ENCODE measurements around the gene RAB11FIP4. TPM values are rescaled to one million over a fixed set of nuclear protein-coding genes. Genes with fewer than 3 reads are reported as not detected.
A peak's percentile ranks its signal among the peaks of the same experiment; 100 is the strongest.

The RAB11FIP4 gene
- total RNA-seq, 1 experiment from 2014 or later: 10.8 TPM

DNA sequence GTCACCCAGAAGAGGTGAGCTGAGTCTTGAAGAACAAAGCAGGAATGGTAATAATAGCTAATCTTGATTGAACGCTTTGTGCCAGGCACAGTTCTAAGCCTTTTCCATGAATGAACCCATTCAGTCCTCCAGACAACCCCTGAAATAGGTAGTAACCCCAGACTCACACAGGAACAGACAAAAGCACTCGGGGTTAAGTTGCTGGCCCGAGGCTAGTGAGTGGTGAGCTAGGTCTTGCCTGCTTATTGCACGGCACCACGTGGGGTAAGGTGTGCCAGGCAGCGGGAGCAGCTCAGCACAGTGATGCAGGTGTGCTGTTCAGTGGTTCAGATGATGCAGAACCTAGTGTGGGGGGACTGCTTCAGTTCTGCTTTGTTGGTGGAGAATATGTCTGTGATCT, 181.6 kb downstream of the RAB11FIP4 start:
- BruUV-seq (replicated peaks): TSS peak; percentile 9
- Histone ChIP-seq H3K27ac (ENCODE audit: low read length) (no peak overlapping the region), H3K4me1 (ENCODE audit: control insufficient read depth, insufficient read depth, low read length) (peaks cover 68% of the 10 kb centered on the region), H3K9me3 (ENCODE audit: control insufficient read depth, insufficient read depth, low read depth, low read length) (no peaks in the 10 kb centered on the region), H3K27me3 (ENCODE audit: control insufficient read depth, insufficient read depth, low read length) (no peaks in the 10 kb centered on the region), H3K36me3 (ENCODE audit: control insufficient read depth, insufficient read depth, low read length) (no peaks in the 10 kb centered on the region), H3K4me3 (ENCODE audit: low read depth in 2 of 2, low read length in 2 of 2) (no peak overlapping the region)
- no peak for DNase-seq (ENCODE audit: low read depth, low spot score)
- intact Hi-C loops (cut with micrococcal nuclease; ENCODE audit: unreplicated experiment): no loop called here
- ChIA-PET POLR2A (no interaction called here), CTCF (interaction anchor here (0.6 kb wide), 1 partner anchor 124 kb away, joined by 3 read pairs; no protein-coding TSS in a partner anchor)
- in situ Hi-C loops (cut with HindIII; ENCODE audit: low pct_unique_long_range_greater_than_20kb, low sequenced_read_pairs): no loop called here
- TF ChIP-seq TCF7L2 (IDR thresholded peaks at IDR 0.05; ENCODE audit: low read depth, low read length) (no peak), POLR2AphosphoS5 (IDR thresholded peaks at IDR 0.05; ENCODE audit: low read depth, low read length) (peak; percentile 53)
- TF ChIP-seq, protein P1, sequence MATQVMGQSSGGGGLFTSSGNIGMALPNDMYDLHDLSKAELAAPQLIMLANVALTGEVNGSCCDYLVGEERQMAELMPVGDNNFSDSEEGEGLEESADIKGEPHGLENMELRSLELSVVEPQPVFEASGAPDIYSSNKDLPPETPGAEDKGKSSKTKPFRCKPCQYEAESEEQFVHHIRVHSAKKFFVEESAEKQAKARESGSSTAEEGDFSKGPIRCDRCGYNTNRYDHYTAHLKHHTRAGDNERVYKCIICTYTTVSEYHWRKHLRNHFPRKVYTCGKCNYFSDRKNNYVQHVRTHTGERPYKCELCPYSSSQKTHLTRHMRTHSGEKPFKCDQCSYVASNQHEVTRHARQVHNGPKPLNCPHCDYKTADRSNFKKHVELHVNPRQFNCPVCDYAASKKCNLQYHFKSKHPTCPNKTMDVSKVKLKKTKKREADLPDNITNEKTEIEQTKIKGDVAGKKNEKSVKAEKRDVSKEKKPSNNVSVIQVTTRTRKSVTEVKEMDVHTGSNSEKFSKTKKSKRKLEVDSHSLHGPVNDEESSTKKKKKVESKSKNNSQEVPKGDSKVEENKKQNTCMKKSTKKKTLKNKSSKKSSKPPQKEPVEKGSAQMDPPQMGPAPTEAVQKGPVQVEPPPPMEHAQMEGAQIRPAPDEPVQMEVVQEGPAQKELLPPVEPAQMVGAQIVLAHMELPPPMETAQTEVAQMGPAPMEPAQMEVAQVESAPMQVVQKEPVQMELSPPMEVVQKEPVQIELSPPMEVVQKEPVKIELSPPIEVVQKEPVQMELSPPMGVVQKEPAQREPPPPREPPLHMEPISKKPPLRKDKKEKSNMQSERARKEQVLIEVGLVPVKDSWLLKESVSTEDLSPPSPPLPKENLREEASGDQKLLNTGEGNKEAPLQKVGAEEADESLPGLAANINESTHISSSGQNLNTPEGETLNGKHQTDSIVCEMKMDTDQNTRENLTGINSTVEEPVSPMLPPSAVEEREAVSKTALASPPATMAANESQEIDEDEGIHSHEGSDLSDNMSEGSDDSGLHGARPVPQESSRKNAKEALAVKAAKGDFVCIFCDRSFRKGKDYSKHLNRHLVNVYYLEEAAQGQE (IDR thresholded peaks at IDR 0.05; ENCODE audit: insufficient read depth in 1 of 2, low read depth in 2 of 2, low read length in 1 of 2): no peak
- no peak for ATAC-seq

DNA sequence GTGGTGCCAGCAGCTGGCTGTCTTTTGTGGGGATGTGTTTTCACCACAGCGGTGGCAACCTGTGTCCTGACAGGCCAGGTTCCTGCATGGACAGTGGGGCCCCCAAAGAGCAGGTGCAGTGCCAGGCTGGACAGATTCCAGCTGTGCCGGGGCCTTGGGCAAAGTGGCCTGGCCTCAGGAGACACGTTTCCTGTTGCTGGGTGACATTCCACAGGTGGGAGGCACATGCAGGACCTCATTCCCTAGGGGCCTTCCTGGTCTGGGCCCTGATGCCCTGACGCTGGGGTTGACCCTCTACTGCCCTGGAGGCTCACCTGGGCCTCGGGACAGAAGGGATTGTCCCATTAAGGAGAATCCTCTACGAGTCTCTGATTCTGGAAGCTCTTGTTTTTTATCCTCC, 182.4 kb downstream of the RAB11FIP4 start:
- TF ChIP-seq POLR2AphosphoS5 (IDR thresholded peaks at IDR 0.05; ENCODE audit: low read depth, low read length): 0 out of 2 replicates have a peak, but pooled peaks have one; percentile 2
- no peak for TF ChIP-seq SIN3A (IDR thresholded peaks at IDR 0.05; ENCODE audit: borderline replicate concordance, insufficient read depth, low read depth, low read length)
- TF ChIP-seq, protein P2, sequence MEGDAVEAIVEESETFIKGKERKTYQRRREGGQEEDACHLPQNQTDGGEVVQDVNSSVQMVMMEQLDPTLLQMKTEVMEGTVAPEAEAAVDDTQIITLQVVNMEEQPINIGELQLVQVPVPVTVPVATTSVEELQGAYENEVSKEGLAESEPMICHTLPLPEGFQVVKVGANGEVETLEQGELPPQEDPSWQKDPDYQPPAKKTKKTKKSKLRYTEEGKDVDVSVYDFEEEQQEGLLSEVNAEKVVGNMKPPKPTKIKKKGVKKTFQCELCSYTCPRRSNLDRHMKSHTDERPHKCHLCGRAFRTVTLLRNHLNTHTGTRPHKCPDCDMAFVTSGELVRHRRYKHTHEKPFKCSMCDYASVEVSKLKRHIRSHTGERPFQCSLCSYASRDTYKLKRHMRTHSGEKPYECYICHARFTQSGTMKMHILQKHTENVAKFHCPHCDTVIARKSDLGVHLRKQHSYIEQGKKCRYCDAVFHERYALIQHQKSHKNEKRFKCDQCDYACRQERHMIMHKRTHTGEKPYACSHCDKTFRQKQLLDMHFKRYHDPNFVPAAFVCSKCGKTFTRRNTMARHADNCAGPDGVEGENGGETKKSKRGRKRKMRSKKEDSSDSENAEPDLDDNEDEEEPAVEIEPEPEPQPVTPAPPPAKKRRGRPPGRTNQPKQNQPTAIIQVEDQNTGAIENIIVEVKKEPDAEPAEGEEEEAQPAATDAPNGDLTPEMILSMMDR (IDR thresholded peaks at IDR 0.05): no peak
- peaks cover 72% of the 10 kb centered on the region for H3K4me1 ChIP-seq (ENCODE audit: control insufficient read depth, insufficient read depth, low read length)
- intact Hi-C loops (cut with micrococcal nuclease; ENCODE audit: unreplicated experiment) (no loop called here), in situ Hi-C loops (cut with HindIII; ENCODE audit: low pct_unique_long_range_greater_than_20kb, low sequenced_read_pairs) (no loop called here)
- POLR2A ChIA-PET: interaction anchor here (0.6 kb wide), 1 partner anchor 11 kb away, joined by 9 read pairs; no protein-coding TSS in a partner anchor
- CTCF ChIA-PET: interaction anchor here (0.6 kb wide), 1 partner anchor 124 kb away, joined by 3 read pairs; no protein-coding TSS in a partner anchor
- no peaks in the 10 kb centered on the region for H3K9me3 ChIP-seq (ENCODE audit: control insufficient read depth, insufficient read depth, low read depth, low read length)
- ATAC-seq: no peak
- no peak overlapping the region for H3K4me3 ChIP-seq (ENCODE audit: low read depth in 2 of 2, low read length in 2 of 2)
- peak overlapping the region; percentile 3; the same call in 1 of the 2 replicates for H3K27ac ChIP-seq (ENCODE audit: low read length)
- no peaks in the 10 kb centered on the region for H3K27me3 ChIP-seq (ENCODE audit: control insufficient read depth, insufficient read depth, low read length)
- no peaks in the 10 kb centered on the region for H3K36me3 ChIP-seq (ENCODE audit: control insufficient read depth, insufficient read depth, low read length)
- BruUV-seq (replicated peaks): no TSS peak
- no peak for DNase-seq (ENCODE audit: low read depth, low spot score)

DNA sequence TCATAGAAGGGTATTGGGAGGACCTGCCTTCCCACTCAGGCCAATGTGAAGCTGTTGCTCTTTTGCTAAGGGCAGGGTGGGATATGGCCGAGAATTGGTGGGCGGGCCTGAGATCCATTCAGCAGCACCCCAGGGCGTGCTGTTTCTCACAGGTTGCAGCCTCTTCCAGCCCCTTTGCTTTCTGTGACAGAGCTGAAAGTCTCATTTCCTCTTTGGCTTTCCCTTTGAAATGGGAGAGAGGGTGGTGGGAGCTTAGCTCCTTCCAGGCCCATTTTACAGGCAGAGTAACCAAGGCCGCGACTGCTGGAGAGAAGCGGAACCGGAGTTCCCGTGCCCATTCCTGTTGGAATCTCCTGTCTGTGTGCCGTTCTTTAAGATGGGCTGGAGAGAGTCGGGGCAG, 183.0 kb downstream of the RAB11FIP4 start:
- in situ Hi-C loops (cut with HindIII; ENCODE audit: low pct_unique_long_range_greater_than_20kb, low sequenced_read_pairs): no loop called here

More for the DNA sequence above, 183.0 kb downstream of the RAB11FIP4 start:
- DNase-seq (ENCODE audit: low read depth, low spot score) (no peak), ATAC-seq (no peak)
- Histone ChIP-seq H3K4me1 (ENCODE audit: control insufficient read depth, insufficient read depth, low read length) (peaks cover 74% of the 10 kb centered on the region), H3K9me3 (ENCODE audit: control insufficient read depth, insufficient read depth, low read depth, low read length) (no peaks in the 10 kb centered on the region), H3K36me3 (ENCODE audit: control insufficient read depth, insufficient read depth, low read length) (no peaks in the 10 kb centered on the region), H3K27ac (ENCODE audit: low read length) (peak overlapping the region; percentile 29), H3K4me3 (ENCODE audit: low read depth in 2 of 2, low read length in 2 of 2) (no peak overlapping the region), H3K27me3 (ENCODE audit: control insufficient read depth, insufficient read depth, low read length) (no peaks in the 10 kb centered on the region)
- ChIA-PET POLR2A (no interaction called here), CTCF (no interaction called here)
- intact Hi-C loops (cut with micrococcal nuclease; ENCODE audit: unreplicated experiment): no loop called here
- TF ChIP-seq SIN3A (IDR thresholded peaks at IDR 0.05; ENCODE audit: borderline replicate concordance, insufficient read depth, low read depth, low read length) (no peak), TCF7L2 (IDR thresholded peaks at IDR 0.05; ENCODE audit: low read depth, low read length) (no peak), POLR2AphosphoS5 (IDR thresholded peaks at IDR 0.05; ENCODE audit: low read depth, low read length) (no peak)
- TF ChIP-seq, protein P2 (IDR thresholded peaks at IDR 0.05): no peak
- TF ChIP-seq, protein P1 (IDR thresholded peaks at IDR 0.05; ENCODE audit: insufficient read depth in 1 of 2, low read depth in 2 of 2, low read length in 1 of 2): no peak
- no TSS peak for BruUV-seq (replicated peaks)
